ENCODE measurements around the gene CSNK1G2. TPM values are rescaled to one million over a fixed set of nuclear protein-coding genes. Genes with fewer than 3 reads are reported as not detected.

Gene CSNK1G2
- total and polyA plus RNA-seq, 2 of the 13 experiments (the other 11 are each of a cell fraction or from before 2014, with no cell fraction given): 53.8 to 72.5 TPM

GRCh38 chr19:2018752-2019151 is 77.8 kb downstream of the CSNK1G2 start:
- ATAC-seq: no peak
- no peak for DNase-seq (ENCODE audit: low spot score)
- no TSS peak for BruUV-seq (replicated peaks)
- ChIA-PET CTCF (ENCODE audit: low intra/inter-chr PET ratio, low total read pairs) (interaction anchor here (2.0 kb wide), 1 partner anchor 51 kb away, joined by 25 read pairs; no protein-coding TSS in a partner anchor), POLR2A (interaction anchor here (0.7 to 1.0 kb wide), 2 partner anchors 40 to 49 kb away, joined by 3 to 5 read pairs; no protein-coding TSS in a partner anchor)
- Histone ChIP-seq H3K9ac (ENCODE audit: insufficient read depth, low read depth, low read length) (no peak overlapping the region), H4K20me1 (ENCODE audit: insufficient read depth, low read length) (no peaks in the 10 kb centered on the region), H3K79me2 (ENCODE audit: insufficient read depth, low read length) (peaks cover 2% of the 10 kb centered on the region), H3K9me3 (ENCODE audit: low read length) (no peaks in the 10 kb centered on the region), H3K27me3 (ENCODE audit: control insufficient read depth in 1 of 2, insufficient read depth in 2 of 2, low read length in 2 of 2) (no peaks in the 10 kb centered on the region), H3K4me2 (ENCODE audit: low read depth, low read length) (no peak overlapping the region), H3K4me1 (ENCODE audit: insufficient read depth, low read length) (peaks cover 18% of the 10 kb centered on the region), H3K36me3 (replicated peaks in 1 of 2; ENCODE audit: control insufficient read depth in 1 of 2, insufficient read depth in 2 of 2, low read length in 2 of 2) (no peaks in the 10 kb centered on the region), H3K27ac (ENCODE audit: extremely low read length, insufficient read depth, low read length) (no peak overlapping the region), H3K4me3 (replicated peaks in 1 of 3; ENCODE audit: insufficient read depth in 1 of 3, low read depth in 2 of 3, low read length in 3 of 3) (no peak overlapping the region), H2AFZ (ENCODE audit: low read length) (no peak overlapping the region)
- in situ Hi-C loops (cut with HindIII; ENCODE audit: extremely low pct_ligation_motif_present, low pct_unique_long_range_greater_than_20kb) (no loop called here), intact Hi-C loops (cut with micrococcal nuclease; ENCODE audit: unreplicated experiment) (loop anchor here (1.0 to 10.0 kb wide), 2 partner anchors 51 to 136 kb away; partner anchors contain the start of gene AP3D1)
- FAIRE-seq: no peak
- 67% methylated on average over 8 of the region's 13 CpGs for WGBS (ENCODE audit: low lambda C conversion rate)
- TF ChIP-seq RFX3 (CRISPR knock-in tag; IDR thresholded peaks at IDR 0.05) (no peak), ZNF24 (IDR thresholded peaks at IDR 0.05) (no peak), ZBTB44 (CRISPR knock-in tag; IDR thresholded peaks at IDR 0.05) (no peak), ZNF234 (CRISPR knock-in tag; conservative IDR thresholded peaks at IDR 0.05) (no peak), ZNF761 (CRISPR knock-in tag; conservative IDR thresholded peaks at IDR 0.05) (no peak), ZNF205 (CRISPR knock-in tag; IDR thresholded peaks at IDR 0.05) (no peak), ZNF768 (CRISPR knock-in tag; IDR thresholded peaks at IDR 0.05) (no peak), ATAD3A (CRISPR knock-in tag; IDR thresholded peaks at IDR 0.05) (no peak), LCORL (IDR thresholded peaks at IDR 0.05) (no peak), LCORL (CRISPR knock-in tag; IDR thresholded peaks at IDR 0.05) (no peak)
